ENCODE data around the gene FOXL1.

Gene FOXL1

GRCh38 chr16:86593913-86594620, 15.7 kb downstream of the FOXL1 start:
- no peak for DNase-seq (ENCODE audit: low read depth, low spot score)
- Histone ChIP-seq H3K4me3 (ENCODE audit: insufficient read length, low read depth) (no peak overlapping the region), H3K9ac (ENCODE audit: insufficient read length, low read depth) (no peak overlapping the region), H3K27me3 (ENCODE audit: insufficient read depth, insufficient read length) (peaks cover 3% of the 10 kb centered on the region), H3K36me3 (ENCODE audit: insufficient read depth, insufficient read length, low read length) (no peaks in the 10 kb centered on the region), H3K9me3 (ENCODE audit: insufficient read depth, low read length) (peaks cover 5% of the 10 kb centered on the region; the same call in 1 of the 2 replicates), H3K4me1 (ENCODE audit: insufficient read depth, insufficient read length) (peaks cover 4% of the 10 kb centered on the region)
- no peak for TF ChIP-seq ZNF274 (IDR thresholded peaks at IDR 0.05; ENCODE audit: low read depth, low read length)
- TF ChIP-seq SUZ12 (IDR thresholded peaks at IDR 0.05; ENCODE audit: extremely low read depth, insufficient read depth, insufficient read length), result no peak
- no peak for TF ChIP-seq YY1 (IDR thresholded peaks at IDR 0.05; ENCODE audit: insufficient read depth, insufficient read length)

GRCh38 chr16:86594721-86595120, 16.4 kb downstream of the FOXL1 start:
- peaks cover 4% of the 10 kb centered on the region for H3K4me1 ChIP-seq (ENCODE audit: insufficient read depth, insufficient read length)
- no peak for DNase-seq (ENCODE audit: low read depth, low spot score)
- H3K4me3 ChIP-seq (ENCODE audit: insufficient read length, low read depth), result no peak overlapping the region
- no peak overlapping the region for H3K9ac ChIP-seq (ENCODE audit: insufficient read length, low read depth)
- peaks cover 7% of the 10 kb centered on the region; the same call in 1 of the 2 replicates for H3K9me3 ChIP-seq (ENCODE audit: insufficient read depth, low read length)
- H3K36me3 ChIP-seq (ENCODE audit: insufficient read depth, insufficient read length, low read length), result no peaks in the 10 kb centered on the region
- H3K27me3 ChIP-seq (ENCODE audit: insufficient read depth, insufficient read length), result peaks cover under 1% of the 10 kb centered on the region
- TF ChIP-seq ZNF274 (IDR thresholded peaks at IDR 0.05; ENCODE audit: low read depth, low read length), result no peak
- no peak for TF ChIP-seq YY1 (IDR thresholded peaks at IDR 0.05; ENCODE audit: insufficient read depth, insufficient read length)
- TF ChIP-seq SUZ12 (IDR thresholded peaks at IDR 0.05; ENCODE audit: extremely low read depth, insufficient read depth, insufficient read length), result no peak

GRCh38 chr16:86595983-86596605, 17.7 kb downstream of the FOXL1 start:
- peaks cover 7% of the 10 kb centered on the region; the same call in 1 of the 2 replicates for H3K9me3 ChIP-seq (ENCODE audit: insufficient read depth, low read length)
- no peak for DNase-seq (ENCODE audit: low read depth, low spot score)
- no peak overlapping the region for H3K9ac ChIP-seq (ENCODE audit: insufficient read length, low read depth)
- no peaks in the 10 kb centered on the region for H3K27me3 ChIP-seq (ENCODE audit: insufficient read depth, insufficient read length)
- no peak overlapping the region for H3K4me3 ChIP-seq (ENCODE audit: insufficient read length, low read depth)
- no peaks in the 10 kb centered on the region for H3K36me3 ChIP-seq (ENCODE audit: insufficient read depth, insufficient read length, low read length)
- peaks cover 4% of the 10 kb centered on the region for H3K4me1 ChIP-seq (ENCODE audit: insufficient read depth, insufficient read length)
- no peak for TF ChIP-seq SUZ12 (IDR thresholded peaks at IDR 0.05; ENCODE audit: extremely low read depth, insufficient read depth, insufficient read length)
- no peak for TF ChIP-seq YY1 (IDR thresholded peaks at IDR 0.05; ENCODE audit: insufficient read depth, insufficient read length)
- no peak for TF ChIP-seq ZNF274 (IDR thresholded peaks at IDR 0.05; ENCODE audit: low read depth, low read length)

GRCh38 chr16:86597126-86597879, 19.0 kb downstream of the FOXL1 start:
- no peaks in the 10 kb centered on the region for H3K27me3 ChIP-seq (ENCODE audit: insufficient read depth, insufficient read length)
- no peaks in the 10 kb centered on the region for H3K36me3 ChIP-seq (ENCODE audit: insufficient read depth, insufficient read length, low read length)
- no peak overlapping the region for H3K9ac ChIP-seq (ENCODE audit: insufficient read length, low read depth)
- peaks cover 4% of the 10 kb centered on the region for H3K4me1 ChIP-seq (ENCODE audit: insufficient read depth, insufficient read length)
- peaks cover 7% of the 10 kb centered on the region; the same call in 1 of the 2 replicates for H3K9me3 ChIP-seq (ENCODE audit: insufficient read depth, low read length)
- TF ChIP-seq ZNF274 (IDR thresholded peaks at IDR 0.05; ENCODE audit: low read depth, low read length) (no peak), SUZ12 (IDR thresholded peaks at IDR 0.05; ENCODE audit: extremely low read depth, insufficient read depth, insufficient read length) (no peak), YY1 (IDR thresholded peaks at IDR 0.05; ENCODE audit: insufficient read depth, insufficient read length) (no peak)
- no peak overlapping the region for H3K4me3 ChIP-seq (ENCODE audit: insufficient read length, low read depth)
- DNase-seq (ENCODE audit: low read depth, low spot score), result no peak

- H3K4me1 ChIP-seq (ENCODE audit: insufficient read depth, insufficient read length), result peaks cover 4% of the 10 kb centered on the region
- no peaks in the 10 kb centered on the region for H3K36me3 ChIP-seq (ENCODE audit: insufficient read depth, insufficient read length, low read length)
- no peaks in the 10 kb centered on the region for H3K27me3 ChIP-seq (ENCODE audit: insufficient read depth, insufficient read length)
- DNase-seq (ENCODE audit: low read depth, low spot score), result no peak
- TF ChIP-seq YY1 (IDR thresholded peaks at IDR 0.05; ENCODE audit: insufficient read depth, insufficient read length) (no peak), SUZ12 (IDR thresholded peaks at IDR 0.05; ENCODE audit: extremely low read depth, insufficient read depth, insufficient read length) (no peak), ZNF274 (IDR thresholded peaks at IDR 0.05; ENCODE audit: low read depth, low read length) (no peak)
- no peak overlapping the region for H3K4me3 ChIP-seq (ENCODE audit: insufficient read length, low read depth)
- peaks cover 7% of the 10 kb centered on the region; the same call in 1 of the 2 replicates for H3K9me3 ChIP-seq (ENCODE audit: insufficient read depth, low read length)
- no peak overlapping the region for H3K9ac ChIP-seq (ENCODE audit: insufficient read length, low read depth)
Measured at GRCh38 chr16:86597880-86598606, 19.7 kb downstream of the FOXL1 start.

GRCh38 chr16:86598607-86599565, 20.5 kb downstream of the FOXL1 start:
- TF ChIP-seq ZNF274 (IDR thresholded peaks at IDR 0.05; ENCODE audit: low read depth, low read length) (no peak), SUZ12 (IDR thresholded peaks at IDR 0.05; ENCODE audit: extremely low read depth, insufficient read depth, insufficient read length) (no peak), YY1 (IDR thresholded peaks at IDR 0.05; ENCODE audit: insufficient read depth, insufficient read length) (no peak)
- no peak for DNase-seq (ENCODE audit: low read depth, low spot score)
- peaks cover 7% of the 10 kb centered on the region; the same call in 1 of the 2 replicates for H3K9me3 ChIP-seq (ENCODE audit: insufficient read depth, low read length)
- peaks cover 4% of the 10 kb centered on the region for H3K4me1 ChIP-seq (ENCODE audit: insufficient read depth, insufficient read length)
- H3K4me3 ChIP-seq (ENCODE audit: insufficient read length, low read depth), result no peak overlapping the region
- H3K27me3 ChIP-seq (ENCODE audit: insufficient read depth, insufficient read length), result peaks cover 1% of the 10 kb centered on the region
- no peak overlapping the region for H3K9ac ChIP-seq (ENCODE audit: insufficient read length, low read depth)
- H3K36me3 ChIP-seq (ENCODE audit: insufficient read depth, insufficient read length, low read length), result no peaks in the 10 kb centered on the region

Data from NT2/D1 (cell line).